Endodermal cell (in vitro differentiated cells): ENCODE data around the gene FAM83F. TPM values are rescaled to one million over a fixed set of nuclear protein-coding genes. Genes with fewer than 3 reads are reported as not detected.

ENCODE experiments used
- DNase-seq: peaks from one replicate; pipeline ENCODE4 v3.0.0-alpha.2; 2017
- H3K27ac ChIP-seq: 2 replicates; pipeline ENCODE4 v1.5.1; 2013; ENCODE audit warnings: mild to moderate bottlenecking, low read depth, low read length, moderate library complexity
- H3K27me3 ChIP-seq: 2 replicates; pipeline ENCODE4 v1.6.1; 2013; ENCODE audit warnings: mild to moderate bottlenecking, low read length, moderate library complexity; ENCODE audit not compliant: insufficient read depth, control insufficient read depth, poor library complexity, severe bottlenecking
- H3K36me3 ChIP-seq: 2 replicates; pipeline ENCODE4 v1.7.0; 2013; ENCODE audit warnings: mild to moderate bottlenecking, low read length, moderate library complexity; ENCODE audit not compliant: control insufficient read depth, insufficient read depth
- H3K4me1 ChIP-seq: one replicate; pipeline ENCODE4 v1.7.0; 2013; ENCODE audit warnings: low read length; ENCODE audit not compliant: control insufficient read depth, insufficient read depth
- H3K4me3 ChIP-seq: 2 replicates; pipeline ENCODE4 v1.5.1; 2013; ENCODE audit warnings: mild to moderate bottlenecking, low read length, moderate library complexity
- H3K9ac ChIP-seq: 2 replicates; pipeline ENCODE4 v1.6.1; 2013; ENCODE audit warnings: mild to moderate bottlenecking, low read length, moderate library complexity; ENCODE audit not compliant: poor library complexity, severe bottlenecking; ENCODE audit errors: extremely low read depth
- H3K9me3 ChIP-seq: 2 replicates; pipeline ENCODE4 v1.6.1; 2013; ENCODE audit warnings: mild to moderate bottlenecking, low read length, moderate library complexity; ENCODE audit not compliant: control insufficient read depth
- H3K27ac Mint-ChIP-seq: 2 replicates; pipeline ENCODE4 v1.8.0; 2020; ENCODE audit warnings: mixed read lengths
- H3K27me3 Mint-ChIP-seq: 2 replicates; pipeline ENCODE4 v1.8.0; 2021; ENCODE audit warnings: mild to moderate bottlenecking, mixed read lengths; ENCODE audit not compliant: insufficient read depth
- H3K36me3 Mint-ChIP-seq: 2 replicates; pipeline ENCODE4 v1.8.0; 2020; ENCODE audit warnings: low read depth, mixed read lengths
- H3K4me1 Mint-ChIP-seq: 2 replicates; pipeline ENCODE4 v1.8.0; 2020; ENCODE audit warnings: mixed read lengths
- H3K4me3 Mint-ChIP-seq: 2 replicates; pipeline ENCODE4 v1.8.0; 2020; ENCODE audit warnings: mild to moderate bottlenecking, moderate library complexity, mixed read lengths
- H3K9me3 Mint-ChIP-seq: 2 replicates; pipeline ENCODE4 v1.8.0; 2020; ENCODE audit warnings: mild to moderate bottlenecking, mixed read lengths
- WGBS, 2 experiments: methylation state at CpG; one replicate each; pipeline versions ENCODE4 v1.1.5 to v1.1.7; 2013; ENCODE audit warnings: missing lambda C conversion rate in 2 of 2, mixed read lengths in 1 of 2; ENCODE audit not compliant: insufficient coverage in 1 of 2, insufficient read length in 1 of 2; 5-methylcytosine and 5-hydroxymethylcytosine counted together
- total RNA-seq, 2 donors: library from RNA; stranded (reverse); fragmentation: NEBNext Ultra II Directional in 1 of 2; extraction: Animal tissue kit (Norgen Biotek cat#: 25700) in 1 of 2; gene quantifications; 2 replicates in 1 of 2; 3 replicates in 1 of 2; pipeline ENCODE4 v1.2.1, GENCODE V29; 2021
- TF ChIP-seq, protein P1 (sequence below): fragments of 200-600 bp; sonication (generic); conservative IDR thresholded peaks from 2 replicates; pipeline ENCODE4 v1.5.0; 2021; ENCODE audit warnings: antibody characterized with exemption, mild to moderate bottlenecking

The FAM83F gene
- total RNA-seq, 2 donors from 2014 or later, result 18.9 to 34.1 TPM

DNA sequence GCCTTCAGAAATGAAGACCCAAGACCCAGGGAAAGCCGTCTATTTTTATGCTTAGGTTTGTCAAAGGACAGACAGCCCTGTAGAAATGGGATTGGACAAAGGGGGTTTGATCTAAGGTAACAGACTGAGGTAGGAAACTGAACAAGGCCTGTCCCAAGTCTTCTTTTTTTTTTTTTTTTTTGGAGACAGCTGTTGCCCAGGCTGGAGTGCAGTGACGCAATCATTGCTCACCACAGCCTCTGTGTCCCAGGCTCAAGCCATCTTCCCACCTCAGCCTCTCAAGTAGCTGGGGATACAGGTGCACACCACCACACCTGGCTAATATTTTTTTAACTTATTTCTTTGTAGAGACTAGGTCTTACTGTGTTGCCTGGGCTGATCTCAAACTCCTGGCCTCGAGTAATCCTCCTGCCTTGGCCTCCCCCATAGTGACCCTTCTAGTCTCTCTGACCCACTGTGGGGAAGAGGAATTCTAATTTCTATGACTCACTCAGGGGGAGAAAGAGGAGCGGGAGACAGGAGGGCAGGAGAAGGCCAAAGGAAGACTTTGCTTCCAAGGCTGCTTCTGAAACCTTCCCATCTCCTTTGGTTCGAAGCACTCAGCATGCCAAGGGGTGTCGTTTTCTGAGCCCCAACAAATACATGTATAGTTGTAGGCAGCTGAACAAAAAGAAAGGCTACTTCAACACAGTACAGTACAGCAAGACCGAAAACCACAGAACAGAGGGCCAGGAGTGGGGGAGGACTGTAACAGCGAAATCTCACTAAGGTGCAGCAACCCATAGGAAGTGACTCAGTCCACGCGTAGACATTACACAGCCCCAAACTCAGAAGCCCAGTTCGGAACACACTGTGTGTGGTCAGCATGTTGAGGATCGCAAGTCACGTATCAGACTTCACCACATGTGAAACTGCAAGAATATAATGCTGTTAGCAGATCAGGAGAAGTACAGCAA lies 33.7 kb upstream of the FAM83F start:
- H3K9me3 ChIP-seq, result no peaks in the 10 kb centered on the region
- peaks cover 17% of the 10 kb centered on the region for H3K4me1 Mint-ChIP-seq
- TF ChIP-seq, protein P1, sequence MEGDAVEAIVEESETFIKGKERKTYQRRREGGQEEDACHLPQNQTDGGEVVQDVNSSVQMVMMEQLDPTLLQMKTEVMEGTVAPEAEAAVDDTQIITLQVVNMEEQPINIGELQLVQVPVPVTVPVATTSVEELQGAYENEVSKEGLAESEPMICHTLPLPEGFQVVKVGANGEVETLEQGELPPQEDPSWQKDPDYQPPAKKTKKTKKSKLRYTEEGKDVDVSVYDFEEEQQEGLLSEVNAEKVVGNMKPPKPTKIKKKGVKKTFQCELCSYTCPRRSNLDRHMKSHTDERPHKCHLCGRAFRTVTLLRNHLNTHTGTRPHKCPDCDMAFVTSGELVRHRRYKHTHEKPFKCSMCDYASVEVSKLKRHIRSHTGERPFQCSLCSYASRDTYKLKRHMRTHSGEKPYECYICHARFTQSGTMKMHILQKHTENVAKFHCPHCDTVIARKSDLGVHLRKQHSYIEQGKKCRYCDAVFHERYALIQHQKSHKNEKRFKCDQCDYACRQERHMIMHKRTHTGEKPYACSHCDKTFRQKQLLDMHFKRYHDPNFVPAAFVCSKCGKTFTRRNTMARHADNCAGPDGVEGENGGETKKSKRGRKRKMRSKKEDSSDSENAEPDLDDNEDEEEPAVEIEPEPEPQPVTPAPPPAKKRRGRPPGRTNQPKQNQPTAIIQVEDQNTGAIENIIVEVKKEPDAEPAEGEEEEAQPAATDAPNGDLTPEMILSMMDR, result no peak
- no peak overlapping the region for H3K27ac Mint-ChIP-seq
- no peaks in the 10 kb centered on the region for H3K36me3 Mint-ChIP-seq
- no peak overlapping the region for H3K27ac ChIP-seq
- H3K27me3 ChIP-seq, result no peaks in the 10 kb centered on the region
- 90 to 94% methylated on average over 10 to 13 of the region's 13 CpGs for WGBS, 2 experiments
- H3K9me3 Mint-ChIP-seq, result no peaks in the 10 kb centered on the region
- H3K27me3 Mint-ChIP-seq, result peaks cover 30% of the 10 kb centered on the region
- no peak overlapping the region for H3K4me3 ChIP-seq
- peaks cover 6% of the 10 kb centered on the region for H3K4me1 ChIP-seq
- no peak overlapping the region for H3K4me3 Mint-ChIP-seq
- DNase-seq, result no peak
- H3K9ac ChIP-seq, result no peak overlapping the region
- no peaks in the 10 kb centered on the region for H3K36me3 ChIP-seq

DNA sequence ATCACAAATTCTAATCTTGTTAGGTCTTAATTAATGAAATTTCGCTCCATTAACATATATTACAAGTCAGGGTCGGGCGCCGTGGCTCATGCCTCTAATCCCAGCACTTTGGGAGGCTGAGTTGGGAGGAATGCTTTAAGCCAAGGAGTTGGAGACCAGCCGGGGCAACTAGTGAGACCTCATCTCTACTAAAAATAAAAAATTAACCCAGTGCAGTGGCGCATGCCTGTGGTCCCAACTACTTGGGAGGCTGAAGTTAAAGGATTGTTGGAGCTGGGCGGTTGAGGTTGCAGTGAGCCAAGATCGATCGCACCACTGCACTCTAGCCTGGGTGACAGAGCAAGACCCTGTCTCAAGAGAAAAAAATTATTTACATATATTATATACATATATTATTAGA lies 32.7 kb upstream of the FAM83F start:
- Mint-ChIP-seq H3K4me3 (no peak overlapping the region), H3K27me3 (peaks cover 30% of the 10 kb centered on the region), H3K27ac (no peak overlapping the region), H3K4me1 (peaks cover 17% of the 10 kb centered on the region), H3K9me3 (no peaks in the 10 kb centered on the region), H3K36me3 (no peaks in the 10 kb centered on the region)
- TF ChIP-seq, protein P1, result no peak
- Histone ChIP-seq H3K36me3 (no peaks in the 10 kb centered on the region), H3K9me3 (no peaks in the 10 kb centered on the region), H3K4me1 (peaks cover 6% of the 10 kb centered on the region), H3K27me3 (no peaks in the 10 kb centered on the region), H3K27ac (no peak overlapping the region), H3K4me3 (no peak overlapping the region), H3K9ac (no peak overlapping the region)
- 80% methylated on average over 8 of the region's 9 CpGs; no CpG with 5 or more reads in 1 of the 2 experiments for WGBS, 2 experiments
- DNase-seq, result no peak

DNA sequence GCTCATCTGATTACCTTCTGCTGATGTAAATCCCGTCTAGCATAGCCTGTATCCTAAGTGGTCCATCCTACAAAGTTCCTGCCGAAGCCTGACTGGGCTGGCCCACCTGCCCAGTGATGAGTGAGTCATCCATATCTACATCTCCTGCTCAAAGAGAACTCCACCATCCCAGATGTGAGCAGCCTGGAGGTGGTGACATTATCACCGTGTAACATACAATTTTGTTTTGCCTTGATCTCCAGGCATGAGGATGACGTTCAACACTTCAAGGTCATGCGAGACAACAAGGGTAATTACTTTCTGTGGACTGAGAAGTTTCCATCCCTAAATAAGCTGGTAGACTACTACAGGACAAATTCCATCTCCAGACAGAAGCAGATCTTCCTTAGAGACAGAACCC lies 29.0 kb upstream of the FAM83F start:
- WGBS, 2 experiments, result 93 to 95% methylated on average over 3 to 5 of the region's 5 CpGs
- no peaks in the 10 kb centered on the region for H3K9me3 ChIP-seq
- H3K4me1 ChIP-seq, result peaks cover 12% of the 10 kb centered on the region
- no peak overlapping the region for H3K27ac ChIP-seq
- Mint-ChIP-seq H3K4me1 (peaks cover 27% of the 10 kb centered on the region), H3K27me3 (peaks cover 8% of the 10 kb centered on the region), H3K27ac (no peak overlapping the region), H3K4me3 (no peak overlapping the region), H3K9me3 (no peaks in the 10 kb centered on the region), H3K36me3 (no peaks in the 10 kb centered on the region)
- no peak overlapping the region for H3K9ac ChIP-seq
- TF ChIP-seq, protein P1, result no peak
- no peaks in the 10 kb centered on the region for H3K27me3 ChIP-seq
- no peak for DNase-seq
- no peak overlapping the region for H3K4me3 ChIP-seq
- H3K36me3 ChIP-seq, result no peaks in the 10 kb centered on the region
